Left ventricle myocardium superior (tissue), 1 donor: Measurements from ENCODE around the gene DHRSX. TPM values are rescaled to one million over a fixed set of nuclear protein-coding genes. Genes with fewer than 3 reads are reported as not detected.

Source experiments
- ATAC-seq: fragments of 200-7000 bp; cut with Tn5 transposase; one replicate; pipeline ENCODE4 v1.9.1; 2020; ENCODE audit warnings: mild to moderate bottlenecking, moderate library complexity
- DNase-seq: peaks from one replicate; pipeline ENCODE4 v3.0.0-alpha.2; 2020
- intact Hi-C: fragments of 100-400 bp; cut with micrococcal nuclease; formaldehyde crosslinking; loops from one replicate; pipeline ENCODE4 v1.11.0; 2022
- total RNA-seq: library from RNA; stranded (reverse); fragmentation: NEBNext Ultra II Directional; extraction: Animal tissue kit (Norgen Biotek cat#: 25700); gene quantifications from one replicate; pipeline ENCODE4 v1.2.1, GENCODE V29; 2021
- donor health status: DM: no; HTN: yes; CAD: no; lungs with severe emphysema.

Gene DHRSX
- total RNA-seq, 1 donor from 2014 or later: 38.4 TPM

- DNase-seq (no peak), ATAC-seq (no peak)
- intact Hi-C loops: no loop called here
These were observed 855 bp upstream of the DHRSX start for GRCh38 chrX:2501559-2502102.

DNA sequence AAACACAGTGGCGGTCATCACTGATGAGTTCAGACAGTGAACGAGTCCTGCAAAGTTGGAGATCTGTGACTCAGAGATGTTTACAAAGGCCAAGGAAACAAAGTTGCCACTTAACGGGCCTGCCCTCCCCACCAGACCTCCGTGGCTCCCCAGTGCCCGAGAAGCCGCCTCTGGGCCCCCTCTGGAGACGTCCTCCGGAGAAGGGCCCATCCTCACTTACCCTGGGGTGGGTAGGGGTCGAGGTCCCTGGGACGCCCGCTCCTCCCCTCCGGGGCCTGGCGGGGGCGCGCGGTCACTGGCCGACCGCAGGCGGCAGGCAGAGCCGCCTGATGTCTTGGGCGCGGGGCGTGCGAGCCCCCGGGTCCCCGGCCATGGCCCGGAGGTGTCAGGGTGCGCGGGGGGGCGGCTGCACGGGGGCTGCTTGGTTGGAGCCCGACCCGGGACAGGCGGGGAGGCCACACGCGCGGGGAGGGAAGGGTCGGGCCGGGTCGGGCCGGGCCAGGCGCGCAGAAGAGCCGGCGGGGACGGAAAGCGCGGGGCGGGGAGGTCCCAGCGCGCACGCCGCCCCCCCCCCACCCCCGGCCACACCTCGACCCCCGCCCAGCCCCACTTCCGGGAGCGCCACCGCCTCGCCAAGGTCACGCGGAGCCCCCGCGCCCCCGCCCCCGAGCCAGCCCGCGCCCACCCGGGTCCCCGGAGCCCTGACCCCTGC lies 529 bp downstream of the DHRSX start:
- ATAC-seq (peak; percentile 52), DNase-seq (peak; percentile 68)
- intact Hi-C loops: no loop called here

GRCh38 chrX:2499507-2499906 lies 1.3 kb downstream of the DHRSX start:
- DNase-seq (no peak), ATAC-seq (no peak)
- intact Hi-C loops: no loop called here

- intact Hi-C loops: no loop called here
- ATAC-seq (peak; percentile 72), DNase-seq (peak; percentile 62)
These were observed 1.9 kb downstream of the DHRSX start for GRCh38 chrX:2498781-2499302.

GRCh38 chrX:2497961-2498780 lies 2.6 kb downstream of the DHRSX start:
- peak; percentile 61 for ATAC-seq
- intact Hi-C loops: no loop called here
- DNase-seq: no peak

DNA sequence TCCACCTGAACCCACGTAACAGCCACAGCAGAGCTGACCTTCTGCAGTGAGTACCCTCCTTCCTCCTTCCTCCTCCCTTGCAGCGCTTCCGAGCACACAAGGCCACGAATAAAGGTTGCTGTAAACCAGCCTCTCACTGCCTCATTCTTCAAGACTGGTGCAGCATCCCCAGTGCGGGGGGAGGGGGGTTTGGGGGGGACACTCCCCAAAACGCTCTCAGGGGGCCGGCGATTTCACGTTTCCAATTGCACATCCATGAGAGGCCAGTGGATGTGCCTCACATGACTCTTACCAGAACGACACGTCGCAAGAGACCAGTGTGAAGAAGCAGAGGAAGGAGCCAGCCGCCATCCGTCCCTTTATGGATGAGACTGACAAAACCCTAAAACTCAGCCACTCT lies 5.2 kb downstream of the DHRSX start:
- intact Hi-C loops: no loop called here
- ATAC-seq: no peak
- no peak for DNase-seq

- intact Hi-C loops: no loop called here
- DNase-seq (no peak), ATAC-seq (peak; percentile 68)
These were observed 8.1 kb downstream of the DHRSX start for GRCh38 chrX:2492531-2493218.

- intact Hi-C loops: no loop called here
- no peak for DNase-seq
- no peak for ATAC-seq
These were observed 10.1 kb downstream of the DHRSX start for GRCh38 chrX:2490634-2491033.

DNA sequence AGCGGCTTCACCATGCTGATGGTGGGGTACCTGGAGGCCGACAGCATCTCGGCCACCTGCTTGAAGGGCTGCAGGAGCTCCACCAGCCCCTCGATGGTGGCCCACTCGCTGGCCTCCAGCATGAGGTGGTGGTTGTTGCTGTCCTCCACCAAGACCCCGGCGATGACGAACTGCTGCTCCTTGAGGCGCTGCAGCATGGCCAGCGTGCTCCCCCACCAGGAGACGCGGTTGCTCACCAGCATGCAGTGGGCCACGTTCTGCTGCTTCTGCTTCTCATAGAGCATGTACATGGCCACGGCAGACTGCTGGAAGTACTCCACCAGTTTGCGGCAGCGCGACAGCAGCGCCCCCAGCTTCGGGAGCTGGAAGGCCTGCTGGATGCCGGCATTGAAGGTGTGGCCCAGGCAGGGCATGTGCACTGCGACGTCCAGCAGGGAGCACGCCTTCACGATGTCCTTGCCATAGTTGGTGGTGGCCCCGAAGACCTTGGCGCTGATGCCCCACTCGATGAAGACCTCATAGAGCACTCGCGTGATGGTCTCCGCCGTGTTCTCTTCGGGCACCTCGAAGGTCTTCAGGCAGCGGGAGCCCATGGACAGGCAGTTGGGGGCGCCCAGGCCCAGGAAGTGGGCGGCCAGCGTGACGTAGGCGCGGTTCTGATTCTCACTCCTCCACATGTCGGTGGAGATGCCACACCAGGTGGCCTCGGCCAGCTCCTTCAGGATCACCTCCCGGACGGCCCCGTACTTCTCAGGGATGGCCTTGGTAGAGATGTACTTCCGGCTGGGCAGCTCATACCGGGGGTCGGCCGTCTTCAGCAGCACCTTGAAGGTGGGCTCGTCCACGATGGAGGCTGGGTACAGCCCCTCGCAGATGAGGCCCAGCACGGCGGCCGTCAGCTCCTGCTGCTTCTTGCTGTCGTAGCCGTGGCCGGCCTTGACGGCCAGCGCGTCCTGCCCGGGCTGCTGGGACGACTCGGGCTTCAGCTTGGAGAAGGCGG lies 11.0 kb downstream of the DHRSX start:
- no peak for ATAC-seq
- DNase-seq: no peak
- intact Hi-C loops: no loop called here

GRCh38 chrX:2488621-2489285 lies 12.0 kb downstream of the DHRSX start:
- intact Hi-C loops: no loop called here
- no peak for DNase-seq
- ATAC-seq: no peak

GRCh38 chrX:2487366-2487765 lies 13.4 kb downstream of the DHRSX start:
- intact Hi-C loops: no loop called here
- no peak for DNase-seq
- no peak for ATAC-seq

- ATAC-seq (no peak), DNase-seq (no peak)
- intact Hi-C loops: no loop called here
These were observed 14.2 kb downstream of the DHRSX start for GRCh38 chrX:2486476-2487133.

DNA sequence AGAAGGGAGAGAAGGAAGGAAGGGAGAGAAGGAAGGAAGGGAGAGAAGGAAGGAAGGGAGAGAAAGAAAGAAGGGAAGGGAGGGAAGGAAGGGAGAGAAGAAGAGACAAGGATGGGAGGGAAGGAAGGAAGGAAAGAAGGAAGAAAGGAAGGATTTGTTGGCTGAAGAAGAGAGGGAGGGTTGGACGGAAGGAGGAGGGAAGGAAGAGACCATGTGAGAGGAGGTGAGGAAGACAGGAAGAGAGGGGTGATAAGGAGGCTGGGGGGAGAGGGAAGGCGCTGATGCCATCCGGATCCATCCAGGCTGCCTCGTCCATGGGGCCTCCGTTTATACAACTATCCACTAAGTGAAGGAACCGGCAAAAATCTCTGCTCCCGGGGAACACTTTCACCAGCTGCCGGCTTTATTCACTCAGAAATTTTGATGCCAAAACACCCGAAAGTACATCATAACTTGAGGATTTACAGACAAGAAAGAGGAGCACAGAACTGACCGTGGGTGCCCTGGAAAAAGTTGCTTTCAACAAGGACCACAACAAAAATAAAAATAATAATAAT lies 14.9 kb downstream of the DHRSX start:
- intact Hi-C loops: no loop called here
- DNase-seq (no peak), ATAC-seq (no peak)

- intact Hi-C loops: no loop called here
- DNase-seq (no peak), ATAC-seq (peak; percentile 64)
These were observed 15.8 kb downstream of the DHRSX start for GRCh38 chrX:2484721-2485648.

DNA sequence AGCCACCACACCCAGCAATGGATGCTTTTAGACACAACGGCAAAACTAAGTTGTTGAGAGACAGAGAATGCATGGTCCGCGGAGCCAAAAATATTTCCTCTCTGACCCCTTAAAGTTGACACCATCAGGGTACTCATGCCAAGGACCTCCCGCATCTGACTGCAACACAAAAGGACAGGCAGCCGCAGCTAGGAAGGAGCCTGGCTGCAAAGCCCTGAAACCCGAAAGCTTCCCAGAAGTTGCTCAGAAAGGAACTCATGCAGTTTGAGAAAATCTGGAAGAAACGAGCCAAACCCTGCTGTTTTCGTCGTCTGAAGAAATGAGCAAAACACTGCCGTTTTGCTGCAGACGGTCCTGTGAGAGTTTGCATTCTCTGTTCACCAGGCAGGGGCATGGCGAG lies 16.5 kb downstream of the DHRSX start:
- intact Hi-C loops: no loop called here
- DNase-seq (no peak), ATAC-seq (peak; percentile 40)

DNA sequence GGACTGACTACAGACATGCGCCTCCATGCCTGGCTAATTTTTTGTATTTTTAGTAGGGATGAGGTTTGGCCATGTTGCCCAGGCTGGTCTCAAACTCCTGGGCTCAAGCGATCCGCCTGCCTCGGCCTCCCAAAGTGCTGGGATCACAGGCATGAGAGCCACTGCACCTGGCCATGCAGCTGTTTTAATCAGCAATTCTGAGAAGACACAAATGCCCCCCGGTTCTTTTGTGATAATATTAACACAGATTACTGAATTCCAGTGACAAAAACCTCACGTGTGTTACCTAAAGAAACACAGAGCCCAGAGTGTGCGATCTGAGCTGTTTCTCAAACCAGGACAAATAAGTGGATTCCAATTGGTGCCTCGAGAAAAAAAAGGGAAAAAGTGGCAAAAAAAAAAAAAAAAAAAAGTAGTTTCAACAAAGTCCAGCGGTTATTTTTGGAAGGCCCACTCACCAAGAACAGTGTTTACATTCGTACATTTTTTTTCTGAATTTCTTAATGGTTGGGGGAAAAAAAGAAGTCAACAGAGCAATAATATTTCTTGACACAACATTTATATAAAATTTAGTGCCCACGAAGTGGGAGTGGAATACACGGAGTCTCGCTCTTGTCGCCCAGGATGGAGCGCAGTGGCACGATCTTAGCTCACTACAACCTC lies 17.2 kb downstream of the DHRSX start:
- intact Hi-C loops: no loop called here
- no peak for ATAC-seq
- no peak for DNase-seq
